Large intestine (tissue), 3 donors: Measurements from ENCODE around the gene ACVR2A. TPM values are rescaled to one million over a fixed set of nuclear protein-coding genes. Genes with fewer than 3 reads are reported as not detected.
A peak's percentile ranks its signal among the peaks of the same experiment; 100 is the strongest.

Source experiments
- DNase-seq, 2 donors: peaks; one replicate each; pipeline versions ENCODE4 v3.0.0 to v3.0.0-alpha.2; 2013
- H3K27ac ChIP-seq: one replicate; pipeline ENCODE4 v1.5.1; 2013; ENCODE audit warnings: low read length
- H3K27me3 ChIP-seq: 2 replicates; pipeline ENCODE4 v1.6.1; 2013; ENCODE audit warnings: low read length; ENCODE audit not compliant: control insufficient read depth, insufficient read depth
- H3K36me3 ChIP-seq: 2 replicates; pipeline ENCODE4 v1.6.1; 2013; ENCODE audit warnings: low read length; ENCODE audit not compliant: control insufficient read depth, insufficient read depth
- H3K4me1 ChIP-seq: one replicate; pipeline ENCODE4 v1.6.1; 2013; ENCODE audit warnings: low read length; ENCODE audit not compliant: control insufficient read depth, insufficient read depth
- H3K4me3 ChIP-seq: one replicate; pipeline ENCODE4 v1.5.1; 2013; ENCODE audit warnings: low read length
- H3K9me3 ChIP-seq: one replicate; pipeline ENCODE4 v1.6.1; 2013; ENCODE audit warnings: mild to moderate bottlenecking, low read depth, low read length, moderate library complexity; ENCODE audit not compliant: control insufficient read depth
- WGBS: methylation state at CpG from one replicate; pipeline ENCODE4 v1.1.5; 2013; ENCODE audit warnings: low lambda C conversion rate; ENCODE audit not compliant: insufficient coverage; 5-methylcytosine and 5-hydroxymethylcytosine counted together
- polyA plus RNA-seq: library from polyadenylated mRNA; unstranded; fragments of 120-200 nt; gene quantifications from one replicate; pipeline ENCODE4 v1.2.1, GENCODE V29; 2013

Gene ACVR2A
- polyA plus RNA-seq, 1 donor, result 20.4 TPM

GRCh38 chr2:147855316-147855715 is 10.5 kb downstream of the ACVR2A start:
- H3K9me3 ChIP-seq, result no peaks in the 10 kb centered on the region
- H3K27ac ChIP-seq, result no peak overlapping the region
- no peaks in the 10 kb centered on the region for H3K27me3 ChIP-seq
- no peak overlapping the region for H3K4me3 ChIP-seq
- H3K4me1 ChIP-seq, result peaks cover 4% of the 10 kb centered on the region
- DNase-seq, result no peak
- no peaks in the 10 kb centered on the region for H3K36me3 ChIP-seq

- H3K4me1 ChIP-seq, result peaks cover 4% of the 10 kb centered on the region
- no peak overlapping the region for H3K4me3 ChIP-seq
- H3K36me3 ChIP-seq, result no peaks in the 10 kb centered on the region
- no peaks in the 10 kb centered on the region for H3K9me3 ChIP-seq
- H3K27me3 ChIP-seq, result no peaks in the 10 kb centered on the region
- no peak for DNase-seq
- H3K27ac ChIP-seq, result no peak overlapping the region
These were observed 11.1 kb downstream of the ACVR2A start for GRCh38 chr2:147855977-147856376.

GRCh38 chr2:147860009-147860408 is 15.2 kb downstream of the ACVR2A start:
- Histone ChIP-seq H3K9me3 (no peaks in the 10 kb centered on the region), H3K27me3 (no peaks in the 10 kb centered on the region), H3K4me3 (no peak overlapping the region), H3K27ac (no peak overlapping the region), H3K36me3 (no peaks in the 10 kb centered on the region), H3K4me1 (peaks cover 4% of the 10 kb centered on the region)
- WGBS, result no CpG with 5 or more reads among the region's 1 CpG
- no peak for DNase-seq

GRCh38 chr2:147862859-147863516 is 18.2 kb downstream of the ACVR2A start:
- no peak overlapping the region for H3K4me3 ChIP-seq
- no peaks in the 10 kb centered on the region for H3K9me3 ChIP-seq
- DNase-seq, result peak in 1 of 2 donors; percentile 38
- no peaks in the 10 kb centered on the region for H3K36me3 ChIP-seq
- no peak overlapping the region for H3K27ac ChIP-seq
- WGBS, result no CpG with 5 or more reads among the region's 2 CpGs
- H3K27me3 ChIP-seq, result no peaks in the 10 kb centered on the region
- peaks cover 4% of the 10 kb centered on the region for H3K4me1 ChIP-seq

GRCh38 chr2:147863835-147864234 is 19.0 kb downstream of the ACVR2A start:
- Histone ChIP-seq H3K36me3 (no peaks in the 10 kb centered on the region), H3K27me3 (no peaks in the 10 kb centered on the region), H3K9me3 (no peaks in the 10 kb centered on the region), H3K27ac (no peak overlapping the region), H3K4me3 (no peak overlapping the region), H3K4me1 (peaks cover 4% of the 10 kb centered on the region)
- 100% methylated on average over 1 of the region's 1 CpG for WGBS
- DNase-seq, result no peak

GRCh38 chr2:147865560-147865959 is 20.7 kb downstream of the ACVR2A start:
- Histone ChIP-seq H3K4me3 (no peak overlapping the region), H3K27ac (no peak overlapping the region), H3K27me3 (no peaks in the 10 kb centered on the region), H3K4me1 (no peaks in the 10 kb centered on the region), H3K9me3 (no peaks in the 10 kb centered on the region), H3K36me3 (no peaks in the 10 kb centered on the region)
- DNase-seq, result no peak

GRCh38 chr2:147867050-147867449 is 22.2 kb downstream of the ACVR2A start:
- Histone ChIP-seq H3K4me1 (no peaks in the 10 kb centered on the region), H3K27me3 (no peaks in the 10 kb centered on the region), H3K27ac (no peak overlapping the region), H3K9me3 (no peaks in the 10 kb centered on the region), H3K36me3 (no peaks in the 10 kb centered on the region), H3K4me3 (no peak overlapping the region)
- no peak for DNase-seq
- WGBS, result 88% methylated on average over 2 of the region's 2 CpGs

- Histone ChIP-seq H3K36me3 (no peaks in the 10 kb centered on the region), H3K4me3 (no peak overlapping the region), H3K9me3 (no peaks in the 10 kb centered on the region), H3K27ac (no peak overlapping the region), H3K4me1 (peaks cover 6% of the 10 kb centered on the region), H3K27me3 (no peaks in the 10 kb centered on the region)
- no peak for DNase-seq
- WGBS, result 85% methylated on average over 2 of the region's 2 CpGs
These were observed 25.1 kb downstream of the ACVR2A start for GRCh38 chr2:147869934-147870333.

GRCh38 chr2:147872967-147873366 is 28.1 kb downstream of the ACVR2A start:
- Histone ChIP-seq H3K9me3 (no peaks in the 10 kb centered on the region), H3K36me3 (no peaks in the 10 kb centered on the region), H3K27me3 (no peaks in the 10 kb centered on the region), H3K4me3 (no peak overlapping the region), H3K27ac (no peak overlapping the region), H3K4me1 (peaks cover 6% of the 10 kb centered on the region)
- no peak for DNase-seq

- Histone ChIP-seq H3K9me3 (no peaks in the 10 kb centered on the region), H3K4me3 (no peak overlapping the region), H3K4me1 (peaks cover 6% of the 10 kb centered on the region), H3K27ac (no peak overlapping the region), H3K27me3 (no peaks in the 10 kb centered on the region), H3K36me3 (no peaks in the 10 kb centered on the region)
- 0% methylated on average over 1 of the region's 1 CpG for WGBS
- peak; percentile 5 to 49 for DNase-seq
These were observed 29.1 kb downstream of the ACVR2A start for GRCh38 chr2:147873859-147874483.

GRCh38 chr2:147879846-147880245 is 35.0 kb downstream of the ACVR2A start:
- Histone ChIP-seq H3K27ac (no peak overlapping the region), H3K4me3 (no peak overlapping the region), H3K4me1 (peaks cover 10% of the 10 kb centered on the region), H3K27me3 (no peaks in the 10 kb centered on the region), H3K36me3 (no peaks in the 10 kb centered on the region), H3K9me3 (no peaks in the 10 kb centered on the region)
- DNase-seq, result peak in 1 of 2 donors; percentile 19
